ENCODE results near the gene RTF2. TPM values are rescaled to one million over a fixed set of nuclear protein-coding genes. Genes with fewer than 3 reads are reported as not detected.

The RTF2 gene
- total RNA-seq, 1 donor from 2014 or later: 66.3 TPM

GRCh38 chr20:56442389-56443365 lies 25.8 kb upstream of the RTF2 start:
- Mint-ChIP-seq H3K27ac (ENCODE audit: unreplicated experiment) (no peak overlapping the region), H3K27me3 (ENCODE audit: unreplicated experiment) (no peaks in the 10 kb centered on the region)

GRCh38 chr20:56443654-56444540 lies 24.5 kb upstream of the RTF2 start:
- Mint-ChIP-seq H3K36me3 (ENCODE audit: unreplicated experiment) (no peaks in the 10 kb centered on the region), H3K9me3 (ENCODE audit: unreplicated experiment) (no peaks in the 10 kb centered on the region), H3K4me3 (ENCODE audit: unreplicated experiment) (no peak overlapping the region), H3K4me1 (ENCODE audit: low read depth, unreplicated experiment) (no peaks in the 10 kb centered on the region), H3K27ac (ENCODE audit: unreplicated experiment) (no peak overlapping the region), H3K27me3 (ENCODE audit: unreplicated experiment) (no peaks in the 10 kb centered on the region)
- no peak for TF ChIP-seq CTCF (IDR thresholded peaks at IDR 0.05; ENCODE audit: partially characterized antibody, unreplicated experiment)
- DNase-seq: no peak

More at GRCh38 chr20:56442389-56443365, 25.8 kb upstream of the RTF2 start:
- no peak for TF ChIP-seq CTCF (IDR thresholded peaks at IDR 0.05; ENCODE audit: partially characterized antibody, unreplicated experiment)
- Mint-ChIP-seq H3K4me3 (ENCODE audit: unreplicated experiment) (no peak overlapping the region), H3K36me3 (ENCODE audit: unreplicated experiment) (no peaks in the 10 kb centered on the region), H3K9me3 (ENCODE audit: unreplicated experiment) (no peaks in the 10 kb centered on the region), H3K4me1 (ENCODE audit: low read depth, unreplicated experiment) (no peaks in the 10 kb centered on the region)
- DNase-seq: no peak

DNA sequence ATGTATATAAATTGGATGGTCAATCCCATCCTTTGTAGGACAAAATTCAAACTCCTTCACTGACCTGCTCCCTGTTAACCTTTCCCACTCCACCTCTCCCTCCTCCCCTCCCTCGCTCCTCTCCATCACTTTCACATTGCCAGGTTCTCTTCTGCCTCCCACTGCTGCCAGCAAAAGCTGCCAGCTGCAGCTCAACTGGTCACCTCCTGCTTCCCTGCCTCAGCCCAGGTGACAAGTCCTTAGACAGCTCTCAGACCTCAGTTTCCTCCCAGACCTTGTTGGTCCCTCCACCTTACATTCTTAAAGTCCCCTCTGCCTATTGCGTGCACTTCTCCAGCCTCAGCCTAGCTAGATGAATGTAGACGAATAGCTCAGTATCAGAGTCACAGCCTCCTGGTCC lies 23.3 kb upstream of the RTF2 start:
- H3K9me3 Mint-ChIP-seq (ENCODE audit: unreplicated experiment): no peaks in the 10 kb centered on the region
- no peak for DNase-seq
- TF ChIP-seq CTCF (IDR thresholded peaks at IDR 0.05; ENCODE audit: partially characterized antibody, unreplicated experiment): no peak
- no peaks in the 10 kb centered on the region for H3K27me3 Mint-ChIP-seq (ENCODE audit: unreplicated experiment)
- no peak overlapping the region for H3K27ac Mint-ChIP-seq (ENCODE audit: unreplicated experiment)
- H3K4me1 Mint-ChIP-seq (ENCODE audit: low read depth, unreplicated experiment): no peaks in the 10 kb centered on the region
- H3K36me3 Mint-ChIP-seq (ENCODE audit: unreplicated experiment): no peaks in the 10 kb centered on the region
- no peak overlapping the region for H3K4me3 Mint-ChIP-seq (ENCODE audit: unreplicated experiment)

DNA sequence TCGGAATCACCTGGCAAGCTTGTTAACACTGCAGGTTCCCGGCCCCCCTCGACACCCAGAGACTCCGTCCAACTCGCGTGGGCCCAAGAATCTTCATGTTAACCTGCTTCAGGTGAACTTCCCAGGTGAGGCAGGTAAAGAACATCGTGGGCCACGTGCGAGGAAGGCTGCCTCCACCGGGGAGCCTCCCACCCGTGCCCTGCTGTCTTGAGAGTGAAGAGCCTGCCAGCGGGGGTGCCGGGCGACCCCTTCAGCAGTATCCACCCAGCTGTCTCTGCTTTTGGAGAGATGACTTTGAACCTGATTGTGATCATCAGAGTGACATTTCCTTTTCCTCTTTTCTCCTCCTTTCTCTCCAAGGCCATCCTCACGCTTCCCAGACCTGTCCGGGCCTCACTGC lies 22.9 kb upstream of the RTF2 start:
- Mint-ChIP-seq H3K9me3 (ENCODE audit: unreplicated experiment) (no peaks in the 10 kb centered on the region), H3K4me1 (ENCODE audit: low read depth, unreplicated experiment) (no peaks in the 10 kb centered on the region), H3K36me3 (ENCODE audit: unreplicated experiment) (no peaks in the 10 kb centered on the region), H3K27me3 (ENCODE audit: unreplicated experiment) (no peaks in the 10 kb centered on the region), H3K4me3 (ENCODE audit: unreplicated experiment) (no peak overlapping the region), H3K27ac (ENCODE audit: unreplicated experiment) (no peak overlapping the region)
- no peak for TF ChIP-seq CTCF (IDR thresholded peaks at IDR 0.05; ENCODE audit: partially characterized antibody, unreplicated experiment)
- DNase-seq: no peak

All from glutamatergic neuron (in vitro differentiated cells).